Uterus (tissue), 4 donors: ENCODE data around the gene ANKRA2. TPM values are rescaled to one million over a fixed set of nuclear protein-coding genes. Genes with fewer than 3 reads are reported as not detected.

Experiments
- DNase-seq, 2 donors: peaks; one replicate each; pipeline ENCODE4 v3.0.0-alpha.2; 2019 to 2020
- H3K27ac ChIP-seq, 2 donors: fragments of 200-600 bp; sonication (generic); 1 replicate in 1 of 2; 2 replicates in 1 of 2; pipeline ENCODE4 v1.5.1; 2016 to 2018
- H3K27me3 ChIP-seq, 2 donors: fragments of 200-600 bp; sonication (generic); one replicate each; pipeline ENCODE4 v1.5.1; 2018 to 2019; ENCODE audit warnings: control low read depth in 1 of 2
- H3K36me3 ChIP-seq, 2 donors: fragments of 200-600 bp; sonication (generic); one replicate each; pipeline ENCODE4 v1.5.1; 2019; ENCODE audit warnings: control low read depth in 1 of 2
- H3K4me1 ChIP-seq, 2 donors: fragments of 200-600 bp; sonication (generic); one replicate each; pipeline ENCODE4 v1.5.1; 2018 to 2019; ENCODE audit warnings: control low read depth in 1 of 2
- H3K4me3 ChIP-seq, 2 donors: fragments of 200-600 bp; sonication (generic); 1 replicate in 1 of 2; 2 replicates in 1 of 2; pipeline ENCODE4 v1.5.1; 2018 to 2019; ENCODE audit warnings: mild to moderate bottlenecking in 1 of 2
- H3K9me3 ChIP-seq, 2 donors: fragments of 200-600 bp; sonication (generic); one replicate each; pipeline ENCODE4 v1.5.1; 2019; ENCODE audit warnings: control low read depth in 1 of 2
- CTCF ChIP-seq, 4 experiments: fragments of 200-600 bp in 2 of 4; fragments of 450-650 bp in 2 of 4; sonication (generic) in 2 of 4; IDR thresholded peaks; one replicate each; pipeline ENCODE4 v1.5.1; 2016 to 2019; ENCODE audit warnings: antibody characterized with exemption in 4 of 4, mild to moderate bottlenecking in 2 of 4, moderate library complexity in 1 of 4
- POLR2A ChIP-seq, 2 donors: fragments of 450-650 bp; IDR thresholded peaks; one replicate each; pipeline ENCODE4 v1.6.1; 2016; ENCODE audit warnings: antibody characterized with exemption in 2 of 2, mild to moderate bottlenecking in 1 of 2, moderate library complexity in 1 of 2
- intact Hi-C: fragments of 100-400 bp; cut with DNase I; formaldehyde crosslinking; loops from one replicate; pipeline ENCODE4 v1.15.1; 2023; ENCODE audit warnings: low total_unique reads
- total RNA-seq, 4 donors: library from RNA; depleted of rRNA in 3 of 4; stranded (reverse); fragments of >200 nt in 3 of 4; gene quantifications; one replicate each; pipeline versions ENCODE4 v1.1.0 to v1.2.4, GENCODE V29; 2014 to 2023
- donor health status: DM: yes; HTN: yes; CAD: no.

Gene ANKRA2
- total RNA-seq, 4 donors from 2014 or later = 29.4 to 99.9 (median 45.8) TPM

- H3K36me3 ChIP-seq = no peaks in the 10 kb centered on the region
- no peaks in the 10 kb centered on the region for H3K9me3 ChIP-seq
- DNase-seq = no peak
- intact Hi-C loops = no loop called here
- no peaks in the 10 kb centered on the region for H3K4me1 ChIP-seq
- no peaks in the 10 kb centered on the region for H3K27me3 ChIP-seq
- H3K4me3 ChIP-seq = no peak overlapping the region
- no peak overlapping the region for H3K27ac ChIP-seq
- TF ChIP-seq CTCF (IDR thresholded peaks at IDR 0.05) = no peak
- no peak for TF ChIP-seq POLR2A (IDR thresholded peaks at IDR 0.05)
Measured at GRCh38 chr5:73591698-73592501, 26.5 kb upstream of the ANKRA2 start.

DNA sequence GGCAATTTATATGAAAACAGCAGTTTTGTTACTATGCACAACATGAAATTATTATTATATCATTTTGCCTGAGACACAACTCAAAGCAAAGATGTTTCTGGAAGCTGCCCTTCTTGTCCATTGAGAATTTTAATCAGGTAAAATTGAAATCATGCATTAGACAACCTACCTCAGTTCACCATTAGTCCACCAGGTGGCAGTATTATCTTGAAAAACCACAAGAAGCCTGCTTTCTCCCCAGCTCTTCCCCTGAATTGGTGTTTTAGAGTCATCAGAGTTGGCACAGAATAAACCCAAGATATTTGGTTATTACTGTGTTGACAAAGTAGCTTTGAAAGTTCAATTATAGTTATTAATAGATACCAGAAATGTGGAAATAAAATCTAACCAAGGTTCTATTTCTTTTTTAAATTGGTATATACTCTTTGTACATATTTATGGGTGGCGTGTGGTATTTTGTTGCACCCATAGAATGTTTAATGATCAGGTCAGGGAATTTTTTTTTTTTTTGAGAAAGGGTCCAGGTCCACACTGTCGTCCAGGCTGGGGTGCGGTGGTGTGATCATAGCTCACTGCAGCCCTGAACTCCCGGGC, 25.8 kb upstream of the ANKRA2 start:
- no peak overlapping the region for H3K4me3 ChIP-seq
- H3K4me1 ChIP-seq = no peaks in the 10 kb centered on the region
- no peaks in the 10 kb centered on the region for H3K27me3 ChIP-seq
- no peaks in the 10 kb centered on the region for H3K36me3 ChIP-seq
- no peaks in the 10 kb centered on the region for H3K9me3 ChIP-seq
- DNase-seq = peak; percentile 16 to 65
- peak; percentile 83 to 90 (median 89) for TF ChIP-seq CTCF (IDR thresholded peaks at IDR 0.05)
- no peak for TF ChIP-seq POLR2A (IDR thresholded peaks at IDR 0.05)
- intact Hi-C loops = no loop called here
- H3K27ac ChIP-seq = no peak overlapping the region

GRCh38 chr5:73587923-73588322, 22.5 kb upstream of the ANKRA2 start:
- Histone ChIP-seq H3K4me1 (no peaks in the 10 kb centered on the region), H3K27me3 (no peaks in the 10 kb centered on the region), H3K27ac (no peak overlapping the region), H3K36me3 (no peaks in the 10 kb centered on the region), H3K4me3 (no peak overlapping the region), H3K9me3 (no peaks in the 10 kb centered on the region)
- intact Hi-C loops = loop anchor here (5.0 kb wide), 1 partner anchor 199 kb away; no protein-coding TSS in a partner anchor
- no peak for DNase-seq
- no peak for TF ChIP-seq POLR2A (IDR thresholded peaks at IDR 0.05)
- TF ChIP-seq CTCF (IDR thresholded peaks at IDR 0.05) = no peak

DNA sequence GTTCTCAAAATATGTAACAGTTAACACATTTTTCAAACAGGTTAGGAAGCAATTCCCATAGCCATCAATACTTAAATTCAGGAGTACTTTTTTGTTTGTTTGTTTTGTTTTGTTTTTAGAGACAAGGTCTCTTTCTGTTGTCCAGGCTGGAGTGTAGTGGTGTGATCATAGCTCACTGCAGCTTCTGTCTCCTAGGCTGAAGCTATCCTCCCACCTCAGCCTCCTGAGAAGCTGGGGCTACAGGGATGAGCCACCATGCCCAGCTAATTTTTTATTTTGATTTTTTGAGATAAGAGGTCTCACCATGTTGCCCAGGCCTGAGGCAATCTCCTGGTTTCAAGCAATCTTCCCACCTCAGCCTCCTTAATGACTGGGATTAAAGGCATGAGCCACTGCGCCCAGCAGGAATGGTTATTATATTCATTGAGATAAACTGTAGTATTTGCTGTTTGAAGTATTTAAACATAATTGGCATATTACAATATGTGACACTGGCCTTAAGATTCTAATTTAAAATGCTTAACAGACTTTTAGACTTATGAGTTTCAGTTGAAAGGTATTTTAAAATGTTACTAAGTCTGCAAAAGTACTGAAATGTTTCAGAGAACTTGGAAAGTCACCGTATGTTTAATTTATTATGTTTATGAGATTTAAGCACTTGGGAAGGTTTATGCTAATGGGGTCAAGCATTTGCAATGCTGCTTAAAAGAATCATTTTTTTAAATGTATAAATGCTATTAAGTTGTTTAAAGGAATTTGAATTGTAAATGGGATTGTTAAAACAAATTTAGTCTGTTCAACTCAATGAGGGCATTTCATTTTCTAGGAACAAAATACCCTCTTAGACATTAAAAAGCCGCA, 17.1 kb upstream of the ANKRA2 start:
- DNase-seq = no peak
- Histone ChIP-seq H3K4me3 (no peak overlapping the region), H3K4me1 (no peaks in the 10 kb centered on the region), H3K27me3 (no peaks in the 10 kb centered on the region), H3K9me3 (no peaks in the 10 kb centered on the region), H3K36me3 (no peaks in the 10 kb centered on the region), H3K27ac (no peak overlapping the region)
- TF ChIP-seq CTCF (IDR thresholded peaks at IDR 0.05) (no peak), POLR2A (IDR thresholded peaks at IDR 0.05) (no peak)
- intact Hi-C loops = no loop called here
